LoVo (cell line): ENCODE data around the gene ADAMTS2.

Experiments used
- DNase-seq: peaks from one replicate; pipeline ENCODE4 v3.0.0-alpha.2; 2016; ENCODE audit warnings: low spot score

Gene ADAMTS2

GRCh38 chr5:179154991-179155955, 190.0 kb downstream of the ADAMTS2 start:
- no peak for DNase-seq

GRCh38 chr5:179154346-179154990, 190.8 kb downstream of the ADAMTS2 start:
- DNase-seq = no peak

GRCh38 chr5:179153921-179154345, 191.3 kb downstream of the ADAMTS2 start:
- no peak for DNase-seq

- DNase-seq = no peak
Measured at GRCh38 chr5:179153341-179153901, 191.8 kb downstream of the ADAMTS2 start.

- DNase-seq = no peak
Measured at GRCh38 chr5:179152941-179153340, 192.3 kb downstream of the ADAMTS2 start.

GRCh38 chr5:179152144-179152895, 192.9 kb downstream of the ADAMTS2 start:
- DNase-seq = no peak

GRCh38 chr5:179151286-179152118, 193.8 kb downstream of the ADAMTS2 start:
- DNase-seq = no peak

- DNase-seq = no peak
Measured at GRCh38 chr5:179150011-179150410, 195.2 kb downstream of the ADAMTS2 start.

- no peak for DNase-seq
Measured at GRCh38 chr5:179149278-179149677, 196.0 kb downstream of the ADAMTS2 start.

GRCh38 chr5:179148703-179149170, 196.5 kb downstream of the ADAMTS2 start:
- no peak for DNase-seq

- no peak for DNase-seq
Measured at GRCh38 chr5:179147991-179148702, 197.1 kb downstream of the ADAMTS2 start.

GRCh38 chr5:179146277-179146676, 199.0 kb downstream of the ADAMTS2 start:
- no peak for DNase-seq

GRCh38 chr5:179143446-179143845, 201.8 kb downstream of the ADAMTS2 start:
- no peak for DNase-seq

GRCh38 chr5:179142434-179143198, 202.6 kb downstream of the ADAMTS2 start:
- no peak for DNase-seq

- no peak for DNase-seq
Measured at GRCh38 chr5:179141867-179142266, 203.4 kb downstream of the ADAMTS2 start.

GRCh38 chr5:179140293-179140692, 205.0 kb downstream of the ADAMTS2 start:
- no peak for DNase-seq

- no peak for DNase-seq
Measured at GRCh38 chr5:179139936-179140235, 205.4 kb downstream of the ADAMTS2 start.

- DNase-seq = no peak
Measured at GRCh38 chr5:179139111-179139935, 205.9 kb downstream of the ADAMTS2 start.

- no peak for DNase-seq
Measured at GRCh38 chr5:179138568-179138925, 206.7 kb downstream of the ADAMTS2 start.
